ENCODE measurements around the gene CACNA1G.

The CACNA1G gene

DNA sequence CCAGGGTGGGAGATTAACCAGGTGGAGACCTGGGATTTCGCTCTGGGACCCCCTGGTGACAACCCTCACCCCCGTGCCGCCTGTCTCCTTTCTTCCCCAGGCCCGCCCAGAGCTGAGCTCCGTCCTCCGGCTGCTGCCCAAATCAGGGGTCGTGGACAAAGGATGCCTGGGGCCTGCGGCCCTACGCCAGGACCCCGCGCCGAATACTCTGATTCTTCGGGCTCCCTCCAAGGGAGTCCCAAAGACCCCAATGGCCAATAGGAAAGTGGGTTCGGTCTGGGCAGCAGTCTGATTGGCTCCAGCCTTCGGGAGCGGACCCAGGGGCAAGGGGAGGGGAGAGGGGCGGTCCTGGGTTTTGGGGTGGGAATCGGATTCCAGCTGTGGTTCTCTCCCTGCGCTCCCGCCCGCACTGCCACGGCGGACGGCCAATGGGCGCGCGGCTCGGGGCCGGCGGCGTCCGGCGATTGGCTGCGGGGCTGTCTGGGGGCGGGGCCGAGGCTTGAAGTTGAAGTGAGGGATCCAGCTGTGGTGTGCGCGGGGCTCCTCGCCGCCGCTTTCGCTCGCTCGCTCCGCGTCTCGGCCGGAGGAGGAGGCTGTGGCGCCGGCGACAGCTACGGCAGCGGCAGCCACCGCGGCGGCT, at the start of gene CACNA1G:
CACNA1G (plus strand) TSS at position 531 of the 640 bp plus-strand sequence. CDS start 745 bp downstream, outside the sequence.
- TF ChIP-seq, protein P1, sequence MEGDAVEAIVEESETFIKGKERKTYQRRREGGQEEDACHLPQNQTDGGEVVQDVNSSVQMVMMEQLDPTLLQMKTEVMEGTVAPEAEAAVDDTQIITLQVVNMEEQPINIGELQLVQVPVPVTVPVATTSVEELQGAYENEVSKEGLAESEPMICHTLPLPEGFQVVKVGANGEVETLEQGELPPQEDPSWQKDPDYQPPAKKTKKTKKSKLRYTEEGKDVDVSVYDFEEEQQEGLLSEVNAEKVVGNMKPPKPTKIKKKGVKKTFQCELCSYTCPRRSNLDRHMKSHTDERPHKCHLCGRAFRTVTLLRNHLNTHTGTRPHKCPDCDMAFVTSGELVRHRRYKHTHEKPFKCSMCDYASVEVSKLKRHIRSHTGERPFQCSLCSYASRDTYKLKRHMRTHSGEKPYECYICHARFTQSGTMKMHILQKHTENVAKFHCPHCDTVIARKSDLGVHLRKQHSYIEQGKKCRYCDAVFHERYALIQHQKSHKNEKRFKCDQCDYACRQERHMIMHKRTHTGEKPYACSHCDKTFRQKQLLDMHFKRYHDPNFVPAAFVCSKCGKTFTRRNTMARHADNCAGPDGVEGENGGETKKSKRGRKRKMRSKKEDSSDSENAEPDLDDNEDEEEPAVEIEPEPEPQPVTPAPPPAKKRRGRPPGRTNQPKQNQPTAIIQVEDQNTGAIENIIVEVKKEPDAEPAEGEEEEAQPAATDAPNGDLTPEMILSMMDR (IDR thresholded peaks at IDR 0.05; ENCODE audit: borderline replicate concordance, control extremely low read depth, extremely low read depth, insufficient read depth, missing control alignments), result no peak
- in situ Hi-C loops (cut with MboI; ENCODE audit: low sequenced_read_pairs, unreplicated experiment), result no loop called here
- peak; percentile 96 for DNase-seq (ENCODE audit: low spot score)

DNA sequence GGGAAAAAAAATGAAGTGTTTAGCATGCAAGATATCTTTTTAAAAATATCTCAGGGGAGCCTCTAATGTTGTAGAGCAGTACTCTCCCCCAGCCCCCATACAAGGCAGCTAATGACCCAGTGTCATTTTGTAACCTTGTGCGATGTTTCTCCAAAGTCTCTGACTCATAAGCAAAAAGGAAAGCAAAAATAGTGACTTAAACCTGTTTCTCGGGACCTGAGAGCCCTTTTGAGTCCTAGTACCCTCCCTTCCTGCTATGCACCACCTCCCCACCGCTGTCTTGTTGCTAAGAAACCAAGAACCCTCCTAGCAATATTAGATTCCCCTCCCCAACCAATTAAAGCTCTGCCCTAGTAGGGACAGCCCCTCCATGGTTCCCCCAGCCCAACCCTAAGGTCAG, 49.5 kb upstream of the CACNA1G start:
- DNase-seq (ENCODE audit: low spot score), result peak; percentile 89
- TF ChIP-seq, protein P1 (IDR thresholded peaks at IDR 0.05; ENCODE audit: borderline replicate concordance, control extremely low read depth, extremely low read depth, insufficient read depth, missing control alignments), result no peak
- in situ Hi-C loops (cut with MboI; ENCODE audit: low sequenced_read_pairs, unreplicated experiment), result no loop called here

DNA sequence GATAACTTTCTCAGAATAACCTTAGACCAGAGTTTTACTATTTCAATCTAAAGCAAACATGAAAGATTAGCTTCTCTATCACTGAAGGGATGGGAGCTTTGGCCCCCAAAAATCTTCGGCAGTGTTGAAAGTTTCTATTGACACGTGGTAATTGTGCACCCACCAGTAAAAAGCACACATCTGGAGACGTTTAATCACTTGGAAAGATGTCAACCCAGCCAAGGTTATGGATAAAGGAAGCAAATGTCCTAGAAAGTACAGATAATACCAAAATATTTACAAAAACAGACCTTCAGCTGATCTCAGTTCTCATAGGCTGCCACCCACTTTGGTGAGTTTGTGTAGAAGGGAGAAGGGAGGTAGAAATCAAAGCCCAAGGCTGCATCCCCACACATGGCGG, 47.0 kb upstream of the CACNA1G start:
- TF ChIP-seq, protein P1 (IDR thresholded peaks at IDR 0.05; ENCODE audit: borderline replicate concordance, control extremely low read depth, extremely low read depth, insufficient read depth, missing control alignments), result no peak
- in situ Hi-C loops (cut with MboI; ENCODE audit: low sequenced_read_pairs, unreplicated experiment), result no loop called here

DNA sequence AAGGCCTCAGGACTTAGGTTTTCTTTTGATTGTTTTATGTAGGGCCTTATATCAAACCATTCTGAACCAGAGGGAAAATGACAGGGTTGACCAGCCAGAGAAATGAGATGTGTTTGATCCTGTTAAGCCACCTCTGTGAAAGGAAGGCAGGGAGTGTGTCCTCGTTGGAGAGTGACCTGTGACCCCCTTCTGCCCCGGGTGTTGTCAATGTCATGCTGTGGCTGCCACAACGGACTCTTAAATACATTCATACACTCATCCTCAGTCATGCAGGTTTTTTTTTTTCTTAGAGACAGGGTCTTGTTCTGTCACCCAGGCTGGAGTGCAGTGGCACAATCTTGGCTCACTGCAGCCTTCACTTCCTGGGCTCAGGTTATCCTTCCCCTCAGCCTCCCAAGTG, 46.1 kb upstream of the CACNA1G start:
- TF ChIP-seq, protein P1 (IDR thresholded peaks at IDR 0.05; ENCODE audit: borderline replicate concordance, control extremely low read depth, extremely low read depth, insufficient read depth, missing control alignments), result no peak
- no peak for DNase-seq (ENCODE audit: low spot score)
- in situ Hi-C loops (cut with MboI; ENCODE audit: low sequenced_read_pairs, unreplicated experiment), result no loop called here

More for the DNA sequence above, 47.0 kb upstream of the CACNA1G start:
- no peak for DNase-seq (ENCODE audit: low spot score)

DNA sequence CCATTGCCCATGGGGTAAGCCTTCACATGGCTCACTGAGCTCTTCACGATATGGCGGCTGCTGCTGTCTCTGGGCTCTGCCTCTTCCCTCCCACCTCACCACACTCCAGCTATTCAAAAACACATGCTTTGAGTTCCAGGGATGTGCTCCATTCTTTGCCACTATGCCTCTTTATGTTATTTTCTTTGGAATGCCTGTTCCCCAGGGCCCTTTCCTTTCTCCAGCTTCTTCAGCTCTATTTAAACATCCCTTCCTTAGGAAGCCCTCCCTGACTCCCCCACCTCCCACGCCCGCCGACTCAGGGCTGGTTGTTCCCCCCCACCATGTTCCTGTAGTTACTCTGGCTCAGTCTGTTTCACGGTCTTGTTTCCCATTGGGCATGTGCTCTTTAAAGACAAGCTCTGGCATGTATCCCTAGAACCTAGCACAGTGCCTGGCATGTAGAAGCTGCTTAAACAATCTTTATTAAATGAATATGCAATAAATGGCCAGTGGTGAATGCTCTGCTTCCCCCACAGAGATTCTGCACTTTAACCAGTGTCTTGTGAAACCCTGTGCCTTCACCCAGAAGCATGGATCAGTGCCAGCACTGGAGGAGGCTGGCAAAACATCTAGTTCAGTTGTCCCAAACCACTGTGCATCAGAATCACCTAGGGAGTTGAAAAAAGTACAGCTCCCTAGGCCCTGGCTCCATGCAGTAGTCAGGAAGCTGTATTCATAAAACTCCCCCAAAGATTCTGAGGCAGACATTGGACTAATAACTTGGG, 45.4 kb upstream of the CACNA1G start:
- TF ChIP-seq, protein P1 (IDR thresholded peaks at IDR 0.05; ENCODE audit: borderline replicate concordance, control extremely low read depth, extremely low read depth, insufficient read depth, missing control alignments), result no peak
- no peak for DNase-seq (ENCODE audit: low spot score)
- in situ Hi-C loops (cut with MboI; ENCODE audit: low sequenced_read_pairs, unreplicated experiment), result no loop called here

DNA sequence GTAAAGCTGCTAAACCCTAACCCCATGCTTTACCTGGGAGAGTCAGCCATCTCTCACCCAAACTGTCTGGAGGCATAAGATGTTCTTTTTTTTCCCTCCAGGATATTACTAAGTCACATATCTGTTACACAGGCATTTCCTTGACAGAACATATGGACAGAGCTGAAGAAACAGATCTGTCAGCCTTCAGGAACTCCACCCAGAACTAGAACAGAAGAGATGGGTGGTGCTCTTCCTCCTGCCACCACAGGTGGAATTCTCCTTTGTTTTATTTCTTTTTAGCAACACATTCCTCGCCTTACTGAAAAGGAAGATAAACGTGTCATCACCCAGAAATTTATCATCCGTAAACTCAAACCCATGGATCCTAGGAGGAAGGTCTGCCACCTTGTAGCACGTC, 43.5 kb upstream of the CACNA1G start:
- in situ Hi-C loops (cut with MboI; ENCODE audit: low sequenced_read_pairs, unreplicated experiment), result no loop called here
- TF ChIP-seq, protein P1 (IDR thresholded peaks at IDR 0.05; ENCODE audit: borderline replicate concordance, control extremely low read depth, extremely low read depth, insufficient read depth, missing control alignments), result no peak
- no peak for DNase-seq (ENCODE audit: low spot score)
